Panc1 (cell line): ENCODE results near the gene ZNF316.

Experiments used
- SIN3A ChIP-seq: IDR thresholded peaks from 2 replicates; pipeline ENCODE4 v1.6.1; 2012; ENCODE audit warnings: low read depth, mild to moderate bottlenecking, low read length, moderate library complexity, borderline replicate concordance; ENCODE audit not compliant: insufficient read depth
- TCF7L2 ChIP-seq: IDR thresholded peaks from 2 replicates; pipeline ENCODE4 v1.6.1; 2011; ENCODE audit warnings: mild to moderate bottlenecking, low read depth, low read length, inconsistent platforms

- TF ChIP-seq TCF7L2 (no peak), SIN3A (no peak)
Measured at GRCh38 chr7:6650086-6650485, 13.0 kb downstream of the ZNF316 start.
